ENCODE data around the gene CLSTN1.

- TF ChIP-seq, protein P1, sequence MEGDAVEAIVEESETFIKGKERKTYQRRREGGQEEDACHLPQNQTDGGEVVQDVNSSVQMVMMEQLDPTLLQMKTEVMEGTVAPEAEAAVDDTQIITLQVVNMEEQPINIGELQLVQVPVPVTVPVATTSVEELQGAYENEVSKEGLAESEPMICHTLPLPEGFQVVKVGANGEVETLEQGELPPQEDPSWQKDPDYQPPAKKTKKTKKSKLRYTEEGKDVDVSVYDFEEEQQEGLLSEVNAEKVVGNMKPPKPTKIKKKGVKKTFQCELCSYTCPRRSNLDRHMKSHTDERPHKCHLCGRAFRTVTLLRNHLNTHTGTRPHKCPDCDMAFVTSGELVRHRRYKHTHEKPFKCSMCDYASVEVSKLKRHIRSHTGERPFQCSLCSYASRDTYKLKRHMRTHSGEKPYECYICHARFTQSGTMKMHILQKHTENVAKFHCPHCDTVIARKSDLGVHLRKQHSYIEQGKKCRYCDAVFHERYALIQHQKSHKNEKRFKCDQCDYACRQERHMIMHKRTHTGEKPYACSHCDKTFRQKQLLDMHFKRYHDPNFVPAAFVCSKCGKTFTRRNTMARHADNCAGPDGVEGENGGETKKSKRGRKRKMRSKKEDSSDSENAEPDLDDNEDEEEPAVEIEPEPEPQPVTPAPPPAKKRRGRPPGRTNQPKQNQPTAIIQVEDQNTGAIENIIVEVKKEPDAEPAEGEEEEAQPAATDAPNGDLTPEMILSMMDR (IDR thresholded peaks at IDR 0.05) = no peak
- no peak for TF ChIP-seq SIN3A (IDR thresholded peaks at IDR 0.05; ENCODE audit: borderline replicate concordance, insufficient read depth, low read depth, low read length)
- no peak for TF ChIP-seq POLR2AphosphoS5 (IDR thresholded peaks at IDR 0.05; ENCODE audit: low read depth, low read length)
- TF ChIP-seq, protein P2, sequence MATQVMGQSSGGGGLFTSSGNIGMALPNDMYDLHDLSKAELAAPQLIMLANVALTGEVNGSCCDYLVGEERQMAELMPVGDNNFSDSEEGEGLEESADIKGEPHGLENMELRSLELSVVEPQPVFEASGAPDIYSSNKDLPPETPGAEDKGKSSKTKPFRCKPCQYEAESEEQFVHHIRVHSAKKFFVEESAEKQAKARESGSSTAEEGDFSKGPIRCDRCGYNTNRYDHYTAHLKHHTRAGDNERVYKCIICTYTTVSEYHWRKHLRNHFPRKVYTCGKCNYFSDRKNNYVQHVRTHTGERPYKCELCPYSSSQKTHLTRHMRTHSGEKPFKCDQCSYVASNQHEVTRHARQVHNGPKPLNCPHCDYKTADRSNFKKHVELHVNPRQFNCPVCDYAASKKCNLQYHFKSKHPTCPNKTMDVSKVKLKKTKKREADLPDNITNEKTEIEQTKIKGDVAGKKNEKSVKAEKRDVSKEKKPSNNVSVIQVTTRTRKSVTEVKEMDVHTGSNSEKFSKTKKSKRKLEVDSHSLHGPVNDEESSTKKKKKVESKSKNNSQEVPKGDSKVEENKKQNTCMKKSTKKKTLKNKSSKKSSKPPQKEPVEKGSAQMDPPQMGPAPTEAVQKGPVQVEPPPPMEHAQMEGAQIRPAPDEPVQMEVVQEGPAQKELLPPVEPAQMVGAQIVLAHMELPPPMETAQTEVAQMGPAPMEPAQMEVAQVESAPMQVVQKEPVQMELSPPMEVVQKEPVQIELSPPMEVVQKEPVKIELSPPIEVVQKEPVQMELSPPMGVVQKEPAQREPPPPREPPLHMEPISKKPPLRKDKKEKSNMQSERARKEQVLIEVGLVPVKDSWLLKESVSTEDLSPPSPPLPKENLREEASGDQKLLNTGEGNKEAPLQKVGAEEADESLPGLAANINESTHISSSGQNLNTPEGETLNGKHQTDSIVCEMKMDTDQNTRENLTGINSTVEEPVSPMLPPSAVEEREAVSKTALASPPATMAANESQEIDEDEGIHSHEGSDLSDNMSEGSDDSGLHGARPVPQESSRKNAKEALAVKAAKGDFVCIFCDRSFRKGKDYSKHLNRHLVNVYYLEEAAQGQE (IDR thresholded peaks at IDR 0.05; ENCODE audit: insufficient read depth in 1 of 2, low read depth in 2 of 2, low read length in 1 of 2) = no peak
Observed at GRCh38 chr1:9680091-9680490, 143.7 kb downstream of the CLSTN1 start.
